GM19193 (cell line): ENCODE measurements around the gene G6PD.

ENCODE experiments used
- POLR2A ChIP-seq: IDR thresholded peaks from 4 replicates; pipeline ENCODE4 v1.6.1; 2011; ENCODE audit not compliant: insufficient read depth, insufficient read length; ENCODE audit errors: extremely low read depth

The G6PD gene

GRCh38 chrX:154490414-154491083, 56.1 kb downstream of the G6PD start, which contains the start of gene SLC10A3:
Gene SLC10A3 (minus strand): TSS chrX:154490629. CDS start chrX:154488940, 1,689 bp downstream.
- peak; percentile 94 for TF ChIP-seq POLR2A

- TF ChIP-seq POLR2A = no peak
Observed at GRCh38 chrX:154490021-154490413, 56.6 kb downstream of the G6PD start.

GRCh38 chrX:154489182-154489581, 57.5 kb downstream of the G6PD start:
- no peak for TF ChIP-seq POLR2A

GRCh38 chrX:154488336-154489075, 58.1 kb downstream of the G6PD start:
- TF ChIP-seq POLR2A = no peak

- TF ChIP-seq POLR2A = no peak
Observed at GRCh38 chrX:154487518-154488290, 58.9 kb downstream of the G6PD start.

- peak; percentile 38 for TF ChIP-seq POLR2A
Observed at GRCh38 chrX:154486396-154487207, 60.0 kb downstream of the G6PD start, which contains the start of gene UBL4A. Gene UBL4A (minus strand): TSS chrX:154486615. CDS start chrX:154486584, 31 bp downstream.

GRCh38 chrX:154486052-154486395, 60.6 kb downstream of the G6PD start:
- no peak for TF ChIP-seq POLR2A

GRCh38 chrX:154485150-154486051, 61.2 kb downstream of the G6PD start:
- TF ChIP-seq POLR2A = no peak

- no peak for TF ChIP-seq POLR2A
Observed at GRCh38 chrX:154484255-154485149, 62.1 kb downstream of the G6PD start.

- no peak for TF ChIP-seq POLR2A
Observed at GRCh38 chrX:154483325-154483724, 63.3 kb downstream of the G6PD start.

- TF ChIP-seq POLR2A = no peak
Observed at GRCh38 chrX:154482786-154483185, 63.9 kb downstream of the G6PD start.

- no peak for TF ChIP-seq POLR2A
Observed at GRCh38 chrX:154481911-154482601, 64.6 kb downstream of the G6PD start.
